B cell (primary cell): ENCODE measurements around the gene LHX2. TPM values are rescaled to one million over a fixed set of nuclear protein-coding genes. Genes with fewer than 3 reads are reported as not detected.

ENCODE experiments used
- ATAC-seq: fragments of 200-7000 bp; cut with Tn5 transposase; one replicate; pipeline ENCODE4 v1.10.0; 2021; ENCODE audit warnings: low read depth, mild to moderate bottlenecking, moderate number of reproducible peaks, moderate library complexity
- CTCF ChIA-PET: fragments of 350-600 bp; sonication (Branson Sonifier 250); formaldehyde crosslinking; loops from one replicate; lab custom pipeline; 2021; ENCODE audit warnings: antibody characterized with exemption, inconsistent platforms; lab: Charles Lee
- POLR2A ChIA-PET: fragments of 350-600 bp; sonication (Branson Sonifier 250); formaldehyde crosslinking; loops from one replicate; lab custom pipeline; 2021; ENCODE audit warnings: antibody characterized with exemption; lab: Charles Lee
- DNase-seq: peaks from one replicate; pipeline ENCODE4 v3.0.0; 2013
- H2AFZ ChIP-seq: 2 replicates; pipeline ENCODE4 v1.6.1; 2012; ENCODE audit warnings: mild to moderate bottlenecking, low read depth, low read length; ENCODE audit not compliant: insufficient read depth, poor library complexity, severe bottlenecking
- H3K27ac ChIP-seq, 2 donors: 1 replicate in 1 of 2; 2 replicates in 1 of 2; pipeline ENCODE4 v1.5.1; 2012 to 2013; ENCODE audit warnings: low read length in 2 of 2, mild to moderate bottlenecking in 2 of 2, moderate library complexity in 1 of 2
- H3K27me3 ChIP-seq, 4 experiments: fragments of 200-600 bp in 1 of 4; sonication (generic) in 1 of 4; replicated peaks in 1 of 4; 1 replicate in 2 of 4; 2 replicates in 2 of 4; pipeline versions ENCODE4 v1.6.1 to v1.7.0; 2013 to 2016; ENCODE audit warnings: low read length in 3 of 4, mild to moderate bottlenecking in 2 of 4, mixed read lengths in 1 of 4, moderate library complexity in 1 of 4; ENCODE audit not compliant: insufficient read depth in 4 of 4, control insufficient read depth in 3 of 4; ENCODE audit errors: control extremely low read depth in 1 of 4
- H3K36me3 ChIP-seq, 2 experiments: replicated peaks in 1 of 2; 1 replicate in 1 of 2; 2 replicates in 1 of 2; pipeline versions ENCODE4 v1.6.1 to v1.7.1; 2013; ENCODE audit warnings: low read length in 1 of 2; ENCODE audit not compliant: insufficient read depth in 2 of 2, control insufficient read depth in 1 of 2; ENCODE audit errors: control extremely low read depth in 1 of 2, extremely low read depth in 1 of 2
- H3K4me1 ChIP-seq, 2 donors: fragments of 200-600 bp in 1 of 2; sonication (generic) in 1 of 2; 1 replicate in 1 of 2; 2 replicates in 1 of 2; pipeline versions ENCODE4 v1.5.1 to v1.6.1; 2013 to 2017; ENCODE audit warnings: low read length in 2 of 2; ENCODE audit not compliant: control insufficient read depth in 2 of 2, insufficient read depth in 2 of 2
- H3K4me2 ChIP-seq: replicated peaks from 2 replicates; pipeline ENCODE3; 2012; ENCODE audit warnings: mild to moderate bottlenecking, low read depth, low read length; ENCODE audit not compliant: poor library complexity, severe bottlenecking
- H3K4me3 ChIP-seq, 5 experiments: fragments of 200-600 bp in 1 of 5; sonication (generic) in 1 of 5; 1 replicate in 3 of 5; 2 replicates in 2 of 5; pipeline versions ENCODE4 v1.5.1 to v1.7.0; 2011 to 2016; ENCODE audit warnings: low read length in 4 of 5, mild to moderate bottlenecking in 4 of 5, low read depth in 2 of 5, control low read depth in 1 of 5, moderate library complexity in 1 of 5; ENCODE audit not compliant: insufficient read depth in 1 of 5; ENCODE audit errors: control extremely low read depth in 1 of 5, extremely low read depth in 1 of 5
- H3K79me2 ChIP-seq: fragments of 200-600 bp; sonication (generic); one replicate; pipeline ENCODE4 v1.6.0; 2016; ENCODE audit warnings: low read length; ENCODE audit not compliant: control insufficient read depth, insufficient read depth
- H3K9ac ChIP-seq: fragments of 200-600 bp; sonication (generic); 2 replicates; pipeline ENCODE4 v1.6.1; 2017; ENCODE audit warnings: mild to moderate bottlenecking, low read length, moderate library complexity
- H3K9me3 ChIP-seq, 3 donors: one replicate each; pipeline versions ENCODE4 v1.6.1 to v1.7.1; 2013; ENCODE audit warnings: low read length in 2 of 3; ENCODE audit not compliant: control insufficient read depth in 2 of 3, insufficient read depth in 1 of 3; ENCODE audit errors: control extremely low read depth in 1 of 3
- H4K20me1 ChIP-seq: 2 replicates; pipeline ENCODE4 v1.6.0; 2012; ENCODE audit warnings: mild to moderate bottlenecking, low read length; ENCODE audit not compliant: insufficient read depth, control insufficient read depth, poor library complexity, severe bottlenecking
- H3K27ac Mint-ChIP-seq: one replicate; pipeline ENCODE4 v1.8.0; 2021; ENCODE audit warnings: mixed read lengths
- H3K27me3 Mint-ChIP-seq: one replicate; pipeline ENCODE4 v1.8.0; 2021; ENCODE audit warnings: mixed read lengths
- H3K4me1 Mint-ChIP-seq: one replicate; pipeline ENCODE4 v1.8.0; 2021; ENCODE audit warnings: mixed read lengths
- H3K4me3 Mint-ChIP-seq: one replicate; pipeline ENCODE4 v1.8.0; 2021; ENCODE audit warnings: mixed read lengths
- H3K9me3 Mint-ChIP-seq: one replicate; pipeline ENCODE4 v1.8.0; 2022; ENCODE audit warnings: mixed read lengths; ENCODE audit not compliant: insufficient read depth
- CTCF ChIP-seq: fragments of 200-600 bp; IDR thresholded peaks from one replicate; pipeline ENCODE4 v1.8.0; 2022; ENCODE audit warnings: antibody characterized with exemption, mild to moderate bottlenecking
- EZH2 ChIP-seq: IDR thresholded peaks from 2 replicates; pipeline ENCODE4 v1.6.1; 2012; ENCODE audit warnings: borderline replicate concordance, low read depth, mild to moderate bottlenecking, moderate library complexity, low read length; ENCODE audit not compliant: insufficient read depth, poor library complexity, severe bottlenecking
- WGBS: methylation state at CpG from one replicate; pipeline ENCODE4 v1.1.5; 2013; ENCODE audit warnings: missing lambda C conversion rate; ENCODE audit not compliant: insufficient coverage; 5-methylcytosine and 5-hydroxymethylcytosine counted together
- intact Hi-C: fragments of 100-400 bp; cut with micrococcal nuclease; formaldehyde crosslinking; loops from one replicate; pipeline ENCODE4 v1.10.0; 2022
- polyA plus RNA-seq: library from polyadenylated mRNA; depleted of rRNA; stranded (reverse); fragments of >200 nt; gene quantifications from 2 replicates; pipeline ENCODE4 v1.2.3, GENCODE V29; 2012
- total RNA-seq, 2 donors: library from RNA; stranded (reverse); fragments of 120-200 nt in 1 of 2; gene quantifications; 1 replicate in 1 of 2; 2 replicates in 1 of 2; pipeline versions ENCODE4 v1.2.3 to v1.2.4, GENCODE V29; 2013 to 2022

Gene LHX2
- total and polyA plus RNA-seq, 2 donors (not counting 1 experiment from before 2014, with no cell fraction given) = 0.66 TPM; not detected in 1

GRCh38 chr9:124052401-124052800 lies 40.8 kb downstream of the LHX2 start:
- no peak for TF ChIP-seq CTCF
- no peak for TF ChIP-seq EZH2
- H3K27me3 Mint-ChIP-seq = peaks cover 69% of the 10 kb centered on the region
- no peaks in the 10 kb centered on the region for H3K4me1 Mint-ChIP-seq
- ATAC-seq = no peak
- no peak overlapping the region for H3K4me2 ChIP-seq
- H3K27me3 ChIP-seq = peaks cover 0 to 41% (median 17%) of the 10 kb centered on the region in 4 experiments
- ChIA-PET CTCF (interaction anchor here (1.0 to 1.5 kb wide), 2 partner anchors 12 to 14 kb away, joined by 3 read pairs; no protein-coding TSS in a partner anchor), POLR2A (no interaction called here)
- 90% methylated on average over 2 of the region's 5 CpGs for WGBS
- H4K20me1 ChIP-seq = no peaks in the 10 kb centered on the region
- no peaks in the 10 kb centered on the region for H3K4me1 ChIP-seq
- DNase-seq = no peak
- H2AFZ ChIP-seq = no peak overlapping the region
- no peaks in the 10 kb centered on the region for H3K9me3 Mint-ChIP-seq
- H3K27ac Mint-ChIP-seq = no peak overlapping the region
- H3K4me3 ChIP-seq = no peak overlapping the region
- no peaks in the 10 kb centered on the region for H3K36me3 ChIP-seq
- no peak overlapping the region for H3K27ac ChIP-seq
- intact Hi-C loops = no loop called here
- H3K9ac ChIP-seq = no peak overlapping the region
- no peaks in the 10 kb centered on the region for H3K79me2 ChIP-seq
- no peak overlapping the region for H3K4me3 Mint-ChIP-seq
- H3K9me3 ChIP-seq = peaks cover 0 to 8% (median 5%) of the 10 kb centered on the region in 3 donors

- ATAC-seq (no peak), DNase-seq (no peak)
- H3K4me3 Mint-ChIP-seq = no peak overlapping the region
- H3K4me3 ChIP-seq = no peak overlapping the region
- H3K27ac ChIP-seq = no peak overlapping the region
- peaks cover 0 to 41% (median 14%) of the 10 kb centered on the region in 4 experiments for H3K27me3 ChIP-seq
- ChIA-PET CTCF (no interaction called here), POLR2A (no interaction called here)
- H3K4me2 ChIP-seq = no peak overlapping the region
- no peaks in the 10 kb centered on the region for H3K4me1 ChIP-seq
- H3K79me2 ChIP-seq = no peaks in the 10 kb centered on the region
- intact Hi-C loops = no loop called here
- H3K27ac Mint-ChIP-seq = no peak overlapping the region
- TF ChIP-seq EZH2 = no peak
- TF ChIP-seq CTCF = no peak
- H4K20me1 ChIP-seq = no peaks in the 10 kb centered on the region
- no peak overlapping the region for H2AFZ ChIP-seq
- H3K36me3 ChIP-seq = no peaks in the 10 kb centered on the region
- peaks cover 69% of the 10 kb centered on the region for H3K27me3 Mint-ChIP-seq
- no peak overlapping the region for H3K9ac ChIP-seq
- 23% methylated on average over 6 of the region's 7 CpGs for WGBS
- no peaks in the 10 kb centered on the region for H3K9me3 Mint-ChIP-seq
- no peaks in the 10 kb centered on the region for H3K4me1 Mint-ChIP-seq
- H3K9me3 ChIP-seq = peaks cover 0 to 8% (median 5%) of the 10 kb centered on the region in 3 donors
Observed at GRCh38 chr9:124054582-124055227, 43.1 kb downstream of the LHX2 start.
